Erythroblast (primary cell): Measurements from ENCODE around the gene TNIK.

ENCODE experiments used
- GATA1 ChIP-seq: IDR thresholded peaks from 2 replicates; pipeline ENCODE4 v1.6.1; 2011; ENCODE audit warnings: low read depth, mild to moderate bottlenecking, control low read depth, low read length, moderate library complexity
- POLR2A ChIP-seq: IDR thresholded peaks from 2 replicates; pipeline ENCODE4 v1.6.1; 2011; ENCODE audit warnings: mild to moderate bottlenecking, low read length

DNA sequence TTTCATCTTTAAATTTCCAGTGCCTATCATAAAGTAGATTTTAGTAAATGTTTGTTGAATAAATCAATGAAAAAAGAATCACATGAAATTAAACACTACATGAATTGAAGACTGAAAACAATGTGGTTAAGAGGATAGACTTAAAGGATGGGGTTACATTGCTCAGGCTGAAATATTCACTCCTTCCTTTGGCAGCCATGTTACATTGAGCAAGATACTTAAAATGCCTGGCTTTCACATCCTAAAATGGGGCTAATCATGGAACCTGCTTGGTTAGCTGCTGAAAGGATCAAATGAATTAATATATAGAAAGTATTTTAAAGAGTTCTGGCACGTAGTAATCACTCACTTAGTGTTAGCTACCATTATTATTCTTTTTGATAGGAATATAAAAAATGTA is 236.8 kb downstream of the TNIK start:
- TF ChIP-seq POLR2A (no peak), GATA1 (no peak)
